NCI-H1694 treated with DMSO at 0.1 percent for 48 hours (cell line): ENCODE results near the gene NLRP12.
"Not testable (repeated sequence)": the region's sequence is repeated elsewhere in the genome, so short reads cannot be mapped to it uniquely, and the experiment has no call there.

Experiments used
- DNase-seq: peaks from one replicate; lab custom pipeline; 2025; lab: John Stamatoyannopoulos, UW

The NLRP12 gene

DNA sequence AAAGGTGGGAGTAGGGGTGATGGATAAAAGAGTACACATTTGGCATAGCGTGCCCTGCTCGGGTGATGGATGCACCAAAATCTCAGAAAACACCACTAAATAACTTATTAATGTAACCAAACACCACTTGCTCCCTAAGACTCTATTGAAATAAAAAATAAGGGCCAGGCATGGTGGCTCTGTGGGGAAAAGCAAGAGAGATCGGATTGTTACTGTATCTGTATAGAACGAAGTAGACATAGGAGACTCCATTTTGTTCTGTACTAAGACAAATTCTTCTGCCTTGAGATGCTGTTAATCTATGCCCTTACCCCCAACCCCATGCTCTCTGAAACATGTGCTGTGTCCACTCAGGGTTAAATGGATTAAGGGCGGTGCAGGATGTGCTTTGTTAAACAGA lies 14.3 kb upstream of the NLRP12 start:
- not testable (repeated sequence) for DNase-seq

DNA sequence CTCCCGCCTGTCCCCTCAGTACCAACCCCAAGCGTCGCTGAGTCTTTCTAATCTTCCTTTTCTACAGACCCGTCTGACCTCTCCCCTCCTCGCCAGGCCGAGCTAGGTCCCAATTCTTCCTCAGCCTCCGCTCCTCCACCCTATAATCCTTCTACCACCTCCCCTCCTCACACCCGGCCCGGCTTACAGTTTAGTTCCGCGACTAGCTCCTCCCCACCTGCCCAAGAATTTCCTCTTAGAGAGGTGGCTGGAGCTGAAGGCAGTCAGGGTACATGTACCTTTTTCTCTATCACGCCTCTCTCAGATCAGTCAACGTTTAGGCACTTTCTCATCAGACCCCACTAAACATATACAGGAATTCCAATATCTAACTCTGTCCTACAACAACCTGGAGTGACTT lies 8.7 kb upstream of the NLRP12 start:
- DNase-seq, result not testable (repeated sequence)

DNA sequence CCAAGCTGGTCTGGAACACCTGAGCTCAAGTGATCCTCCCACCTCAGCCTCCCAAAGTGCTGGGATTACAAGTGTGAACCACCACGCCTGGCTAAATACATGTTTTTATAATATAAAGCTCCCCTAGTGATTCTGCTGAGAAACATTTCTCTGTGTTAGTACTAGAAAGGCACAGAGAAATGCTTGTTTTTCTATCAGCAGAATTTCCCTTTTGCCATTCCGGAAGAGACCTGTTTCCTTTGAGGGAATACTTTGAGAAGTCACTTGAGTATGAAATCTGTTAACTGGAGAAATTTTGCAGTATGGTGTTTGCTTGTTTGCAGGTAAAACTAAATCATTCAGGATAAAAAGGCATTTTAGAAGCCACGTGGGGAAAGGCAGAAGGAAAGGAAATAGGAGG lies 4.4 kb upstream of the NLRP12 start:
- DNase-seq, result no peak

DNA sequence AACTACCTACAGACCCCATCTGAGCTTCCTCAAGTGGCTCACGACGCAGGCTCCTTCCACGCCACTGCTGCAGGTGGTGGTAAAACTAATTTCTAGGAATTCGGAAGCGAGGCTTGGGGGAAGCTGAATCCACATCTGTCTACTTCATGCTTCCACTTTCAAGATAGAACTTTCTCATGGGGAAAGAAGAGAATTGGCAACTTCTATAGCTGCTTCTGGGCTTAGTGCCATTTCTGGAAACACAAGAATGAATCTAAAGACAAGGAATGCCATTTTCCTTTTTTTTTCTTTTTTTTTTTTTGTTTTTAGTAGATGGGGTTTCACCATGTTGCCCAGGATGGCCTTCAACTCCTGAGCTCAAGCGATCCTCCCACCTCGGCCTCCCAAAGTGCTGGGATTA lies 2.8 kb upstream of the NLRP12 start:
- no peak for DNase-seq

DNA sequence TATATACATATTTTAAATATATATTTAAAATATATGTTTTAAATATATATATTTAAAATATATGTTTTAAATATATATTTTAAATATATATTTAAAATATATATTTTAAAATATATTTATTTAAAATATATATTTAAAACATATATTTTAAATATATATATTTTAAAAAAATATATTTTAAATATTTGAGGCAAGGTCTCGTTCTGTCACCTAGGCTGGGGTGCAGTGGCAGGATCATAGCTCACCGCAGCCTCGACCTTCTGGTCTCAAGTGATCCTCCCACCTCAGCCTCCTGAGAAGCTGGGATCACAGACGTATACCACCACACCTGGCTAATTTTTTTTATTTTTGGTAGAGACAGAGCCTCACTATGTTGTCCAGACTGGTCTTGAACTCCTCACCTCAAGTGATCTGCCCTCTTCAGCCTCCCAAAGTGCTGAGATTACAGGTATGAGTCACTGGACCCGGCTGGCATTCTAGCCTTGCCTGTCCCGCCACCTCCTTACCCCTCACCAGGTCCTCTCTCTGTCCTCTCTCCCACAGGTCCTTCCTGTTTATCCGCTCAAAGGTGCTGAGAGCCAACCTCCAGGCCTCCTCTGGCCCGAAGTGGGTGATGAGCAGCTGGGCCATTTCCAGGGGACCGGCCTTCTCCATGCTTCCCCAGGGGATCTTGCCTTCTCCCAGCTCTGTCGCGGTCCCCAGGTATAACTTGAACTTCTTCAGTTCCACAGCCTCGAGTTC lies 564 bp downstream of the NLRP12 start:
- no peak for DNase-seq

DNA sequence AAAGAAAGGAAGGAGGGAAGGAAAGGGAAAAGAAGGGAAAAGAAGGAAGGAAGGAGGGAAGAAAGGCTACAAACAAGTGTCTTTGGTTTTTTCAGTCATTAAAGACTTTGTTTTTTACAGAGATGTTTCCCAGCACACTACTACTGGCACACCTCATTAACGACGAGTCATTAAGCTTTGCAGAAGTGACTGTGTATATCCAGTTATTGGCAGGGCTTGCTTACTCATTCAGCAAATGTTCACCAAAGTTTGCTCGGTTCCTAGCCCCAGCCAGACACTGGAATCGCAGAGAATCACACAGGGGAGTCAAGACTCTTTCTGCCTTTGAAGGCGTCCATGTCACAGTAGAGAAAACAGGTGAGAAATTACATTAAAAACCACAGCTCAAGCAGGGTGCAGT lies 4.3 kb downstream of the NLRP12 start:
- DNase-seq, result no peak

DNA sequence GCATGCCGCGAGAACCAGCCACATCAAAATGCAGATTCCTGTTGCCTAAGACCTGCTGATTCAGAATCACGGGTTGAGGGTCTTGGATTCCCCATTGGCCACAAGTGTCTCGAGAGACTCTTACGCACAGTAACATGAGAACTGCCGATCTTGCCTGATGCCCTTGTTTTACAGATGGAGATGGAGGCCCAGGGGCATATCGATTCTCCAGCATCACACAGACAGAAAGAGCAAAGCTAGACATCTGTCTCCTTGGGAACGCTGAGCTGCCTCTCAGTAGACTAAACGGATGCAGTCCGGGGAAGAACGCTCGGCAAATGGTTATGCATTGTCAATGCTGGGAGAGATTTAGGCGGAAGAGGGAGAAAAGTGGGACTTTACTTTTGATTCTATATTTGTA lies 5.4 kb downstream of the NLRP12 start:
- DNase-seq, result no peak

DNA sequence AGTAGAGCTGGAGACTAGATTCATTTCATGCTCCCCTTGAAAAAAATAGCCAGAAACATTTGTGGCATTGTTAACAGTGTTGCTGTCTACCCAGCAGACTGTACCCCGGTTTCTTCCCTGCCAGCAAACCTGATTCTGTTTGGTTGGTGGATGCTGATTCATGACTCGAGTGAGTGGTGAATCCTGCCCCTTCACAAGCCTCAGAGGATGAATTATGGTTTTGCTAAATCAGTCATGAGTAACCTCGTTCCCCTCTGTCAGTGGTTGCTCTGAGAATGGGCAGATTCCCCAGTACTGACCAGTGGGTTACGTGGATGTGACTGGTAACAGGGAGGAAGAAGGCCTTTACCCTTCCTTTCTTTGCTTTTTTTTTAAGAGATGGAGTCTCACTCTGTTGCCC lies 10.1 kb downstream of the NLRP12 start:
- DNase-seq, result no peak

DNA sequence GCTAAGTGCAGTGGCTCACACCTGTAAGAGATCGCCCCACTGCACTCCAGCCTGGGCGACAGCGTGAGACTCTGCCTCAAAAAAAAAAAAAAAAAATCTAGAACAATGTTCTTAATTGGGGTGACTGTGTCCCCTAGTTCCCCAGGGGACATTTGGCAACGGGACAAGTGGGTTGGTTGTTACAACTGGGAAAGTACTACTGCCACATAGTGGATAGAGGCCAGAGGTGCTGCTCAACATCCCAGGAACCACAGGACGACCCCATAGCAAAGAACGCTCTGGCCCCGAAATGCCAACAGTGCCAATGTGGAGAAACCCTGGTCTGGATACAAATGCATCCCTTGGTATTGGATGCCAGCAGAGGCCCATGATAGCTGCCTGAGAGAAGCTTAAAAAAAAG lies 11.8 kb downstream of the NLRP12 start:
- DNase-seq, result no peak

DNA sequence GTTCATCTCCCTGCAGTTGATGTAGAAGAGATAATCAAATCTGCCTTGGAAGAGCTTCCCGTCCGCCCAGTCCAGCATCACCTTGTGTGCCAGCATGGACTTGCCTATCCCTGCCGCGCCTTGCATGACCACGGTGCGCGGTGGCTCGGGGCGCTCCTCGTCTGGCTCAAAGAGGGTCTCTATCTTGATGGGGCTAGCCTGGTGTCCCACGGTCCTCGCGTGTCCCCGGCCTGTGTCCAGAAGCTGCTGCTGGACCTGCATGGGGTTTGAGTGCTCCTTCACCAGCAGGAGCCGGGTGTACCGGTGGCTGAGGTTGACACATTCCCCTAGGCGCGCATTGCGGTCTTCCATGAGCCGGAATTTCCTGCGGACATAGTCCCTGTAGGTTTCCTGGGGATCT lies 13.2 kb downstream of the NLRP12 start:
- no peak for DNase-seq

DNA sequence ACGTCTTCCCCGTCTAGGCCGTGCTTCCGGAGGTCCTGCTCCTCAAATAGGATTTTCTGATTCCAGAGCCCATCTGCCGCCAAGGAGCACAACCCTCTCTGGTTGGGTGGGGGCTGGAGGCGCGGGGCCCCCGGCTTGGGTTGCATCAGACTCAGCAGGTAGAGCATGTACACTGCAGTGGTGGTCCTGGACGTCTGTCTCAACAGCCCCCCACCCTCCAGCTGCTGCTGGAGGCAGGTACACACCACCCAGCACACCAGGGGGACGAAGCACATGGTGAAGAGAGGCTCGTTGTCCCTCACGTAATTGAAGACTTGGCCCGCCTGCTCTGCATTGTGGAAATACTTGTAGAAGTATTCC lies 13.9 kb downstream of the NLRP12 start:
- DNase-seq, result no peak

DNA sequence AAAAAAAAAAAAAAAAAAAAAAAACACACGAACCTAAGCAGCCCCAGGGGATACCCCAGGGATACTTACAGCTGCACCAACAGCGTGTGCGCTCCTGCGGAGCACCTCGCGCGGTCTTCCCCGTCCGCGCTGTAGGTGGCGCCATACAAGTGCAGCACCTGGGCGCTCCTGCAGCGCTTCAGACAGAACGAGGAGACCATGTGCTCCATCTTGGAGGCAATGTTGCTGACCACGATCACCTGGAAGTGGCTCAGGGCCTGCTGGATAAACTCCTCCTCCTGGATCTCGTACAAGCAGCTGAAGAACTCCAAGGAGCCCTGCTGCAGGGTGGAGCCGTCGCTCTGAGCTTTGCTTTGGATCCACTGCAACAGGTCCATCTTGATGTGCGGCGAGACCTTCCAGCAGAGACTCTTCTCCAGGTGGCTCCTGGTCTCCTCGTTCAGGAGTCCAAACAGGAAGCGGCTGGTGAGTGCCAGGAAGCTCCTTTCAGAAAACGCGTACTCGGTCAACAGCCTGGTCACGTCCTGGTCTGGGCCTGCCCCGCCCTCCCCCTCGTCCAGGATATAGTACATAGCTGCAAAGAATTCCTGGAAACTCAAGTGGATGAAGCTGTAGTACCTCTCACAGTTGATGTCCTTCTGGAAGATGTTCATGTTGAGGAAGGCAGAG lies 14.5 kb downstream of the NLRP12 start:
- DNase-seq, result no peak

DNA sequence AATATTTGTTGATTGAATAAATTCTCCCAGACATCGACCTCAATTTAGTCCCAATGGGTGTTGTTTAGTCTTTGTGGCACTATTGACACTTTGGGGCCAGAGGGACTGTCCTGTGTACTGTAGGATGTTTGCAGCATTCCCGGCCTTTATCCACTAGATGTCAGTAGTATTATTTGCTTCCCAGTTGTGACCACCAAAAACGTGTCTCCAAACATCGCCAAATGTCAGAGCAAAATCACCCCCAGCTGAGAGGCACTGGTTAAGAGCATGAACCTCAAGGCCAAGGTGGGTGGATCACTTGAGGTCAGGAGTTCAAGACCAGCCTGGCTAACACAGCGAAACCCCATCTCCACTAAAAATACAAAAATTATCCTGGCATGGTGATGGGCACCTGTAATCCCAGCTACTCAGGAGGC lies 15.4 kb downstream of the NLRP12 start:
- no peak for DNase-seq

DNA sequence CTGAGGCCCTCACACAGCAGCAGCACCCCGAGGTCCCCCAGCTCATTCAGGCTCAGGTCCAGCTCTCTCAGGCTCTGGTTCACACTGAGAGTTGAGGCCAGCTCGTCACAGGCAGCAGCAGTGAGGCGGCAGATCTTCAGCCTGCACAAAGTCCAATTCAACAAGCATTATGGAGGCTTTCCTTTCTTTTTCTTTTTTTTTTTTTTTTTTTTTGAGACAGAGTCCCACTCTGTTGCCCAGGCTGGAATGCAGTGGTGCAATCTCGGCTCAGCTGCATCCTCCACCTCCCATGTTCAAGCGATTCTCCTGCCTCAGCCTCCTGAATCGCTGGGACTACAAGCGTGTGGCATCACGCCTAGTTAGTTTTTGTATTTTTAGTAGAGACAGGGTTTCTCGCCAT lies 22.9 kb downstream of the NLRP12 start:
- no peak for DNase-seq

DNA sequence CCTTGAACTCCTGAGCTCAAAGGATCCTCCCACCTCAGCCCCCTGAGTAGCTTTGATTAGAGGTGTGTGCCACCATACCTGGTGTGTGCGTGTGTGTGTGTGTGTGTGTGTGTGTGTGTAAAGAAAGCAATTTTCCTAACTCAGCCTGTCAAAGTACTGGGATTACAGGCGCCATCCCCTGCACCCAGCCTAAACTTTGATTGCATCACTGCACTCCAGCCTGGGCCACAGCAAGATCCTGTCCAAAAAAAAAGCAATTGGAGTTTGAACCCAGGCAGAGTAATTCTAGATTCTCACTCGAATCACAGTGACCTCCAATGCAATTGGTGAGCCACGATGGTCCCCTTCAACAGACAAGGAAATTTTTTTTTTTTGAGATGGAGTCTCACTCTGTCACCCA lies 29.1 kb downstream of the NLRP12 start:
- no peak for DNase-seq

DNA sequence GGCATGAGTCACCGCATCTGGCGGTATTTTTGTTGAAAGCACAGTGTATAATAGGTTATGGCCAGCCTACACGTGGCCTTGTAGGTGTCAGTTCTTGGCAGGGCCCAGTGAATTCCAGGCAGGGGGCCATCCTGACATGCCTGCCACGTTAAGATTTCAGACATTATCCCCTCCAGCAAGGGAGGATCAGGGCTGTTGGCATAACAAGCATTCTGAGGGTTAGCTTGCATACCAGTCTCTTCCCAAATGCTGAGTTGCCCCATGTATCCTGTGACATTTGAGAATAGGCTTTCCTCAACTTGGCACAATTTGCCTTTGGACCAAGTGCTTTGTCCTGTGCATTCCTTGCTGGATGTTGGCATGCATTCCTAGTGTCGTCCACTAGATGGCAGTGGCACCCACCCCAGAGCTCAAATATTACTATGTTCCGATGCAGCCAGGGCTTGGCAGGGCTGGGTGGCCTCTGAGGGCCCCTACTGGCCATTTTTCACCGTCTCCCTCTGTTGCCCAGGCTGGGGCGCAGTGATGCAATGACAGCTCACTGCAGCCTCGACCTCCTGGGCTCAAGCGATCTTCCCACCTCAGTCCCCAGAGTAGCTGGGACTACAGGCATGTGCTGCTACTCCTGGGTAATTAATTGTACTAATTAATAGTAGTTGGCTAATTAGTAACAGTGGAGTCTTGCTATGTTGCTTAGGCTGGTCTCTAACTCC lies 31.2 kb downstream of the NLRP12 start:
- DNase-seq, result peak; percentile 30

DNA sequence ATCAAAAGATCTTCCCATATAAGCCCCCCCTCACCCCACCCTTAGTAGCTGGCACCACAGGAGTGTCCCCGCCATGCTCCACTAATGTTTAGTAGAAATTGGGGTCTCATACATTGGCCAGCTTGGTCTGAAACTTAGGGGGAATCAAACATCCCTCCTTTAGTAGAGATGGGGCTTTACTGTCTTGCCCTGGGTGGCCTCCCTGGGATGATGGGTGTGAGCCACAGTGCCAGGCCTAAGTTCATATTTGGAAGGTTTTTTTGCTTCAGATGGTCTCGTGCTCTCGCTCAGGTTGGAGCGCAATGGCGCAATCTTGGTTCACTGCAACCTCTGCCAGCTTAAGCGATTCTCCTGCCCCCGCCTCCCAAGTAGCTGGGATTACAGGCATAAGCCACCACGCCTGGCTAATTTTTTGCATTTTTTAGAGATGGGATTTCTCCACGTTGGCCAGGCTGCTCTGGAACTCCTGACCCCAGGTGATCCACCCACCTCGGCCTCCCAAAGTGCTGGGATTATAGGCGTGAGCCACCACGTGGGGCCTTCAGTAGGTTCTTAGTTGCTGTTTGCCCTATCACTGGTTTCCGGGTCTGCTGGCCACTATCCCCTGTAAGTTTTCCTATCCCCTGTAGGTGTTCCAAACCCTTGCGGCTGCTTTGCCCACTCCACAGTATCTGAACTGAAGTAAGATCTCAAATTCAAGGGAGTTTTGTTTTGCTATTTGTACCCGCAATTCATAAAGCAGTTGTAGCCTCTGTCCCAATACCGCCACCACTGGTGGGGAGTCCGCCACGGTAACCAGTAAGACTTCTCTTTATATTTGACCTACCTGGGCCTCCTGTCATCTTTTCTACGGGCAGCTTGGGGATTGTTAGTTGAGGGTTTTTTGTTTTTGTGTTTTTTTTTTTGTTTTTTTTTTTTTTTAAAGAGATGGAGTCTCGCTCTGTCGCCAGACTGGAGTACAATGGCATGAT lies 34.1 kb downstream of the NLRP12 start:
- no peak for DNase-seq

DNA sequence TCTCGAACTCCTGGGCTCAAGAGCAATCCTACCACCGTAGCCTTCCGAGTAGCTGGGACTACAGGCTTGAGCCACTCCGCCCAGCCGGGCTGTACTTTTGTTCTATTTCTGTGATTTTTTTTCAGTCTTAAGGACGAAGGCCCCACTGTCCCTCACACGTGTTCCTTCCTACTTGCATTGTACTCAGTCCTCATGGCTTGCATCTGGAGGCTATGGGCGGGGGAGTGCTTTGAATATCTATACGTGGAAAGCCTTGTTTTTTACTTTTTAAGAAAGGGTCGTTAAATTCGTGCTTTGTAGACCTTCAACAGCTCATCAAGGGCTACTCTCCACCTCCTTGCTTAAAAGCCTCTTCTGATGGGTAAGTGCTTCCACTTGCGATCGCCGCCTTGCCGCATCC lies 36.8 kb downstream of the NLRP12 start:
- no peak for DNase-seq

DNA sequence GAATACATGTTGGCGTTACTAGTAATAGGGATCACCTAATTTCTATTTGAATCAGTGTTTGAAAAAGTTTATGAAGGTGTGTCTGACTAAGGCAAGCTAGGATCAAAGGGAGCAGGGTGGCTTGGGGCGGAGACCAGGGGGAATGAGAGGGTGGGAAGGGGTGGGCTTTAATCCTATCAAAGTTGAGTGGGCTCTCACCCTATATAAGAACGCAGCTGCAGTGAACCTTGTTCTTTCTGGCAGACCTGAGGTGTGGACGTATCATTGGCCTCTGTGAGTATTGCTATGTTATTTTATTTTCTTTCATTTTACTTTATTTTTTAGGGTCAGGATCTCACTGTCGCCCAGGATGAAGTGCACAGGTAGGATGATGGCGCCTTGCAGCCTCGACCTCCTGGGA lies 37.4 kb downstream of the NLRP12 start:
- DNase-seq, result no peak

DNA sequence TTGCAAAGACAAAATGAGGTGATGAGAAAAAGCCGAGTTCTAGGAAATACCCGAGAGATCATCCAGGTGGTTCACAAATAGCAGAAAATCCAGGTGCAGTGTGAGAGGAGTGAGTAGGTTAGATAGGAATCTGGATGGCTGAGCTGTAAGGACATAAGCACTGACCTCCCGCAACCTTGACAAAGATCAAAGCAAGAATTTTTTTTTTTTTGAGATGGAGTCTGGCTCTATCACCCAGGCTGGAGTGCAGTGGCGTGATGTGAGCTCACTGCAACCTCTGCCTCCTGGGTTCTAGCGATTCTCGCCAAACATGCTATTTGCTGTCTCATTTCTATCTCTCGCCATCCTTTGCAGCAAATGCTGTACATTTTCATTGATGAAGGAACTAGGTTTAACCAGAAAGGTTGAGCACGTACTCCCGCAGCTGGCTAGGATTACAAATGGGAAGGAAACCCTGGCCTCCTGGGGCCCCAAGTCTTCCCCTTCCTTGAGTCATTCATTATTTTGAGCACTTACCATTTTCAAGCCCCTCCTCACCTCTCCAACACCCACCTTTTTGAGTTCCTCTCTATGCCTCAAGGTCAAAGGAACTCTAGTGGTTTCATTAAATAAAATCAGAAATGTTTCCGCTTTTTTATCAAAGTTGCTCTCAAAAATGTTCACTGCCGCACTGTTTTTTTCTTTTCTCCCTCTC lies 38.8 kb downstream of the NLRP12 start:
- DNase-seq, result no peak

DNA sequence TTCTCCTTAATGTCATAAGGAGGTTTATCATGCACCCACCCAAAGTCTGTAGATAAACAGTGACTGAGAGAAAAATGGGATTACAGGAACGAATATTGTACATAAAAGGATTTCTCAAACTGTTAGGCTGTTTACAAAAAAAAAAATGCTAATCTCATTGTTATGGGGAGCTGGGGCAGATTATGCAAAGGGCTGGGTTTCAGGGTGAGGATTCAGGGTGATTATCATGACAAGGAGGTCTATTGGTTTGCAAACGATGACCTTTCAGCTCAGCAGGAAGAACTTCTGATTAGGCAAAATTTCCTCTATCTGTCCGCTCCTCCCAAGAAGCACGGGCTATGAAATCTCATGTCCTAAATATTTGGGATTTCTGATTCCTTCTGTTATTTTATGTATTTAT lies 41.4 kb downstream of the NLRP12 start:
- DNase-seq, result no peak

DNA sequence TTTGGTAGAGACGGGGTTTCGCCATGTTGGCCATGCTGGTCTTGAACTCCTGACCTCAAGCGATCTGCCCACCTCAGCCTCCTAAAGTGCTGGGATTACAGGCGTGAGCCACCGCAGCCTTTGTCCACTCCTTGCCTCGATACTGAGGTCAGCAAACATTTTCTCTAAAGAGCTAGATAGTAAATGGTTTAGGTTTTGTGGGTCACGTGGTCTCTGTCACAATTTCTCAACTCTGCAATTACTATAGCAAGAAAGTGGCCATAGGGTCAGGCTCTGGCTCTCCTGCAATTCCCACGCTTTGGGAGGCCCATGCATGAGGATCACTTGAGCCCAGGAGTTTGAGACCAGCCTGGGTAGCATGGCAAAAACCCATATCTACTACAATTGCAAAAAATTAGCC lies 42.8 kb downstream of the NLRP12 start:
- not testable (repeated sequence) for DNase-seq
